IMR-90 (cell line): ENCODE results near the gene NR1I2. TPM values are rescaled to one million over a fixed set of nuclear protein-coding genes. Genes with fewer than 3 reads are reported as not detected.

Source experiments
- ATAC-seq: fragments of 200-7000 bp; cut with Tn5 transposase; 2 replicates; pipeline ENCODE4 v1.9.1; 2020; ENCODE audit warnings: low read depth, mild to moderate bottlenecking, moderate library complexity
- BruUV-seq: library from RNA; stranded (reverse); fragments of 400-500 nt; replicated peaks from 2 replicates; lab custom pipeline; 2021; lab: Mats Ljungman, UMichigan
- CTCF ChIA-PET: fragments of 300-600 bp; formaldehyde crosslinking; extraction: SDS; loops from one replicate; lab custom pipeline; 2021; ENCODE audit warnings: antibody characterized with exemption; lab: Yijun Ruan, JAX
- POLR2A ChIA-PET: fragments of 300-600 bp; sonication (Branson Sonifier 250); formaldehyde crosslinking; loops from one replicate; lab custom pipeline; 2022; ENCODE audit warnings: antibody characterized with exemption; ENCODE audit not compliant: unreplicated experiment; lab: Charles Lee
- DNase-seq: peaks from one replicate; pipeline ENCODE4 v3.0.0; 2013
- H2AFZ ChIP-seq: replicated peaks from 2 replicates; pipeline ENCODE3; 2013; ENCODE audit warnings: low read length, mild to moderate bottlenecking; ENCODE audit not compliant: poor library complexity
- H2AK5ac ChIP-seq: 2 replicates; pipeline ENCODE4 v1.6.1; 2013; ENCODE audit warnings: low read depth, low read length, inconsistent platforms
- H2AK9ac ChIP-seq: replicated peaks from 2 replicates; pipeline ENCODE3; 2013; ENCODE audit warnings: mild to moderate bottlenecking, low read depth, low read length, moderate library complexity; ENCODE audit not compliant: poor library complexity
- H2BK120ac ChIP-seq: 2 replicates; pipeline ENCODE4 v1.6.1; 2013; ENCODE audit warnings: low read depth, low read length, inconsistent platforms
- H2BK15ac ChIP-seq: 3 replicates; pipeline ENCODE4 v1.6.1; 2013; ENCODE audit warnings: low read depth, low read length, inconsistent platforms
- H2BK20ac ChIP-seq: 2 replicates; pipeline ENCODE4 v1.6.1; 2013; ENCODE audit warnings: low read depth, mild to moderate bottlenecking, inconsistent platforms, low read length, moderate library complexity
- H2BK5ac ChIP-seq: 2 replicates; pipeline ENCODE4 v1.6.1; 2013; ENCODE audit warnings: mild to moderate bottlenecking, low read depth, low read length, inconsistent platforms; ENCODE audit not compliant: poor library complexity, severe bottlenecking
- H3K14ac ChIP-seq: replicated peaks from 2 replicates; pipeline ENCODE4 v1.6.1; 2013; ENCODE audit warnings: low read depth, low read length, inconsistent platforms
- H3K18ac ChIP-seq: 2 replicates; pipeline ENCODE4 v1.6.1; 2013; ENCODE audit warnings: low read depth, low read length, control low read depth
- H3K23ac ChIP-seq: 2 replicates; pipeline ENCODE4 v1.6.1; 2013; ENCODE audit warnings: low read depth, low read length, inconsistent platforms
- H3K27ac ChIP-seq: 2 replicates; pipeline ENCODE4 v1.5.1; 2013; ENCODE audit warnings: mild to moderate bottlenecking, control low read depth, low read length; ENCODE audit not compliant: insufficient read depth
- H3K27me3 ChIP-seq: 2 replicates; pipeline ENCODE4 v1.6.1; 2013; ENCODE audit warnings: low read length; ENCODE audit not compliant: control insufficient read depth, insufficient read depth
- H3K36me3 ChIP-seq: 2 replicates; pipeline ENCODE4 v1.6.1; 2013; ENCODE audit warnings: low read length, mixed read lengths; ENCODE audit not compliant: control insufficient read depth, insufficient read depth
- H3K4ac ChIP-seq: 2 replicates; pipeline ENCODE4 v1.6.1; 2013; ENCODE audit warnings: low read depth, low read length, inconsistent platforms
- H3K4me1 ChIP-seq: 2 replicates; pipeline ENCODE4 v1.6.1; 2013; ENCODE audit warnings: low read length, mixed read lengths; ENCODE audit not compliant: control insufficient read depth, insufficient read depth
- H3K4me2 ChIP-seq: 2 replicates; pipeline ENCODE4 v1.6.1; 2013; ENCODE audit warnings: low read depth, mild to moderate bottlenecking, control low read depth, low read length, moderate library complexity
- H3K4me3 ChIP-seq: 2 replicates; pipeline ENCODE4 v1.5.1; 2013; ENCODE audit warnings: low read depth, mild to moderate bottlenecking, control low read depth, low read length, moderate library complexity; ENCODE audit not compliant: insufficient read depth
- H3K56ac ChIP-seq: 2 replicates; pipeline ENCODE4 v1.6.1; 2013; ENCODE audit warnings: low read length, inconsistent platforms; ENCODE audit not compliant: insufficient read depth; ENCODE audit errors: extremely low read depth
- H3K79me1 ChIP-seq, 2 experiments: 2 replicates each; pipeline ENCODE4 v1.6.1; 2013; ENCODE audit warnings: low read length in 2 of 2, inconsistent platforms in 1 of 2, low read depth in 1 of 2
- H3K9ac ChIP-seq: 2 replicates; pipeline ENCODE4 v1.6.1; 2013; ENCODE audit warnings: low read depth, low read length, control low read depth
- H3K9me1 ChIP-seq: 2 replicates; pipeline ENCODE4 v1.6.1; 2013; ENCODE audit warnings: low read length, inconsistent platforms; ENCODE audit not compliant: insufficient read depth
- H3K9me3 ChIP-seq: 2 replicates; pipeline ENCODE4 v1.6.1; 2013; ENCODE audit warnings: low read length; ENCODE audit not compliant: control insufficient read depth, insufficient read depth
- H4K20me1 ChIP-seq: 2 replicates; pipeline ENCODE4 v1.6.1; 2013; ENCODE audit warnings: low read length, inconsistent platforms; ENCODE audit not compliant: insufficient read depth
- H4K5ac ChIP-seq: 2 replicates; pipeline ENCODE4 v1.6.1; 2013; ENCODE audit warnings: mild to moderate bottlenecking, low read depth, low read length, control low read depth
- H4K8ac ChIP-seq, 2 experiments: 2 replicates each; pipeline ENCODE4 v1.6.1; 2013; ENCODE audit warnings: low read depth in 2 of 2, low read length in 2 of 2, control low read depth in 1 of 2, inconsistent platforms in 1 of 2
- H4K91ac ChIP-seq: 2 replicates; pipeline ENCODE4 v1.6.1; 2013; ENCODE audit warnings: low read depth, low read length, inconsistent platforms; ENCODE audit not compliant: insufficient read depth
- BHLHE40 ChIP-seq: fragments of 150-350 bp; IDR thresholded peaks from 2 replicates; pipeline ENCODE4 v1.6.1; 2016; ENCODE audit warnings: mild to moderate bottlenecking, low read depth, low read length
- CEBPB ChIP-seq: IDR thresholded peaks from 2 replicates; pipeline ENCODE4 v1.6.1; 2012; ENCODE audit warnings: low read depth, low read length, improper control_type of control experiment
- CHD1 ChIP-seq: IDR thresholded peaks from 2 replicates; pipeline ENCODE4 v1.6.1; 2012; ENCODE audit warnings: low read depth, low read length, improper control_type of control experiment
- FOS ChIP-seq: fragments of 150-350 bp; IDR thresholded peaks from 2 replicates; pipeline ENCODE4 v1.6.1; 2016; ENCODE audit warnings: low read depth, low read length
- MAFK ChIP-seq: IDR thresholded peaks from 2 replicates; pipeline ENCODE4 v1.6.1; 2012; ENCODE audit warnings: low read depth, low read length, improper control_type of control experiment
- MAZ ChIP-seq: IDR thresholded peaks from 2 replicates; pipeline ENCODE4 v1.6.1; 2012; ENCODE audit warnings: low read depth, mild to moderate bottlenecking, low read length, improper control_type of control experiment, moderate library complexity, borderline replicate concordance
- MXI1 ChIP-seq: IDR thresholded peaks from 2 replicates; pipeline ENCODE4 v1.6.1; 2012; ENCODE audit warnings: low read depth, mild to moderate bottlenecking, low read length, moderate library complexity, borderline replicate concordance
- NFE2L2 ChIP-seq: fragments of 150-350 bp; IDR thresholded peaks from 2 replicates; pipeline ENCODE4 v1.6.1; 2016; ENCODE audit warnings: low read depth, mild to moderate bottlenecking, low read length
- POLR2A ChIP-seq: IDR thresholded peaks from 2 replicates; pipeline ENCODE4 v1.6.1; 2012; ENCODE audit warnings: mild to moderate bottlenecking, low read depth, low read length
- RAD21 ChIP-seq: IDR thresholded peaks from 2 replicates; pipeline ENCODE4 v1.6.1; 2012; ENCODE audit warnings: low read length, improper control_type of control experiment
- RCOR1 ChIP-seq: IDR thresholded peaks from 2 replicates; pipeline ENCODE4 v1.6.1; 2012; ENCODE audit warnings: mild to moderate bottlenecking, low read length, improper control_type of control experiment; ENCODE audit not compliant: insufficient replicate concordance
- RFX5 ChIP-seq: IDR thresholded peaks from 2 replicates; pipeline ENCODE4 v1.8.0; 2012; ENCODE audit warnings: low read depth, mild to moderate bottlenecking, low read length, moderate library complexity
- SMC3 ChIP-seq: fragments of 150-350 bp; IDR thresholded peaks from 2 replicates; pipeline ENCODE4 v1.6.1; 2016; ENCODE audit warnings: low read depth, mild to moderate bottlenecking, antibody characterized with exemption, low read length, moderate library complexity
- WGBS, 2 experiments: methylation state at CpG; one replicate each; pipeline versions ENCODE4 v1.1.5 to v1.1.7; 2013; ENCODE audit warnings: missing lambda C conversion rate in 2 of 2; ENCODE audit not compliant: insufficient read length in 1 of 2; ENCODE audit errors: extremely low coverage in 2 of 2; 5-methylcytosine and 5-hydroxymethylcytosine counted together
- dilution Hi-C: fragments of 300-500 bp; cut with HindIII; formaldehyde crosslinking; loops from one replicate; pipeline ENCODE4 v1.14.3; 2018; ENCODE audit warnings: low sequenced_read_pairs; ENCODE audit not compliant: unreplicated experiment
- in situ Hi-C: fragments of 300-500 bp; cut with MboI; formaldehyde crosslinking; loops from 3 replicates; pipeline ENCODE4 v1.14.3; 2019; ENCODE audit warnings: low sequenced_read_pairs, inconsistent platforms, mixed read lengths
- intact Hi-C: fragments of 100-400 bp; cut with micrococcal nuclease; formaldehyde crosslinking; loops from 2 replicates; pipeline ENCODE4 v1.10.0; 2022
- polyA plus RNA-seq, 3 experiments: library from polyadenylated mRNA; depleted of rRNA; stranded (reverse); fragments of >200 nt; gene quantifications; 2 replicates each; pipeline ENCODE4 v1.2.3, GENCODE V29; 2012; ENCODE audit warnings: low replicate concordance in 1 of 3
- total RNA-seq: library from RNA; depleted of rRNA; stranded (reverse); fragments of >200 nt; gene quantifications from 2 replicates; pipeline ENCODE4 v1.2.3, GENCODE V29; 2012
- TF ChIP-seq, protein P1 (sequence below): conservative IDR thresholded peaks from 2 replicates; pipeline ENCODE4 v1.5.1; 2012; ENCODE audit warnings: mild to moderate bottlenecking, low read depth, low read length, improper control_type of control experiment
- TF ChIP-seq, protein P2 (sequence below): fragments of 150-350 bp; IDR thresholded peaks from 2 replicates; pipeline ENCODE4 v1.6.1; 2016; ENCODE audit warnings: low read depth, mild to moderate bottlenecking, low read length, moderate library complexity, borderline replicate concordance
- TF ChIP-seq, protein P3 (sequence below): fragments of 150-350 bp; IDR thresholded peaks from 2 replicates; pipeline ENCODE4 v1.6.1; 2017; ENCODE audit warnings: mild to moderate bottlenecking, antibody characterized with exemption, low read length, low read depth

NR1I2 gene
- total and polyA plus RNA-seq, 2 of the 4 experiments (the other 2 are of a cell fraction) = not detected

DNA sequence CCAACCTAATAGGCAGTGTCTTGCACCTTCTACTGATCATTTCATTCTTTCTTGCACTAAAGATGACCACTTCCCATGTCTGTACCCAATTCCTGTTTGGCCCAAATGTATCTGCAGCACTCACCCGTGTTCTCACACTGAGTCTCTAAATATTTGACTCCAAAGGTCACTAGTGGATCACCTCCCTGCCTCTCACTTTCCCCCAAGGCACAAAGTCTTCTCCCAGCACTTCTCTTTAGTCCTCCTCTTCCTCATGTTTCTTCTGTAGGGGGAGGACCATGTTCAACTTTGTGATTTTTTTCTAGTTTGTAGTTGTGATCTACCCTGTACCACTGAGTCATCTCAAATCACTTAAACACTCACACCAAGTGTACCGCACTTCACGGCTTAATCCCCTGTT, 13.9 kb downstream of the NR1I2 start:
- Histone ChIP-seq H3K4me2 (no peak overlapping the region), H2BK15ac (no peak overlapping the region), H3K56ac (no peak overlapping the region), H2BK20ac (no peak overlapping the region), H2BK5ac (no peak overlapping the region), H3K27ac (no peak overlapping the region), H3K18ac (no peak overlapping the region), H2AFZ (no peak overlapping the region), H4K20me1 (no peaks in the 10 kb centered on the region), H3K14ac (no peak overlapping the region), H3K9me3 (no peaks in the 10 kb centered on the region), H3K23ac (no peak overlapping the region), H4K8ac (no peak overlapping the region), H2AK5ac (no peak overlapping the region), H3K27me3 (peaks cover 17% of the 10 kb centered on the region), H3K4me1 (0 out of 2 replicates have a peak, but pooled peaks cover 2% of the 10 kb centered on the region), H4K91ac (no peak overlapping the region), H3K36me3 (no peaks in the 10 kb centered on the region), H2BK120ac (no peak overlapping the region), H3K4me3 (no peak overlapping the region), H3K9ac (no peak overlapping the region), H3K4ac (no peak overlapping the region), H4K5ac (no peak overlapping the region), H3K79me1 (no peaks in the 10 kb centered on the region), H2AK9ac (no peak overlapping the region), H3K9me1 (no peaks in the 10 kb centered on the region)
- intact Hi-C loops (no loop called here), in situ Hi-C loops (no loop called here), dilution Hi-C loops (no loop called here)
- CTCF ChIA-PET = no interaction called here
- POLR2A ChIA-PET = no interaction called here
- DNase-seq (no peak), ATAC-seq (no peak)
- no TSS peak for BruUV-seq
- WGBS, 2 experiments = 67% methylated on average over 3 of the region's 3 CpGs; no CpG with 5 or more reads in 1 of the 2 experiments
- TF ChIP-seq NFE2L2 (no peak), FOS (no peak), RCOR1 (no peak), RAD21 (no peak), RFX5 (no peak), CHD1 (no peak), MAFK (no peak), POLR2A (no peak), CEBPB (no peak), BHLHE40 (no peak), MXI1 (no peak), MAZ (no peak), SMC3 (no peak)
- TF ChIP-seq, protein P1, sequence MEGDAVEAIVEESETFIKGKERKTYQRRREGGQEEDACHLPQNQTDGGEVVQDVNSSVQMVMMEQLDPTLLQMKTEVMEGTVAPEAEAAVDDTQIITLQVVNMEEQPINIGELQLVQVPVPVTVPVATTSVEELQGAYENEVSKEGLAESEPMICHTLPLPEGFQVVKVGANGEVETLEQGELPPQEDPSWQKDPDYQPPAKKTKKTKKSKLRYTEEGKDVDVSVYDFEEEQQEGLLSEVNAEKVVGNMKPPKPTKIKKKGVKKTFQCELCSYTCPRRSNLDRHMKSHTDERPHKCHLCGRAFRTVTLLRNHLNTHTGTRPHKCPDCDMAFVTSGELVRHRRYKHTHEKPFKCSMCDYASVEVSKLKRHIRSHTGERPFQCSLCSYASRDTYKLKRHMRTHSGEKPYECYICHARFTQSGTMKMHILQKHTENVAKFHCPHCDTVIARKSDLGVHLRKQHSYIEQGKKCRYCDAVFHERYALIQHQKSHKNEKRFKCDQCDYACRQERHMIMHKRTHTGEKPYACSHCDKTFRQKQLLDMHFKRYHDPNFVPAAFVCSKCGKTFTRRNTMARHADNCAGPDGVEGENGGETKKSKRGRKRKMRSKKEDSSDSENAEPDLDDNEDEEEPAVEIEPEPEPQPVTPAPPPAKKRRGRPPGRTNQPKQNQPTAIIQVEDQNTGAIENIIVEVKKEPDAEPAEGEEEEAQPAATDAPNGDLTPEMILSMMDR = no peak
- TF ChIP-seq, protein P2, sequence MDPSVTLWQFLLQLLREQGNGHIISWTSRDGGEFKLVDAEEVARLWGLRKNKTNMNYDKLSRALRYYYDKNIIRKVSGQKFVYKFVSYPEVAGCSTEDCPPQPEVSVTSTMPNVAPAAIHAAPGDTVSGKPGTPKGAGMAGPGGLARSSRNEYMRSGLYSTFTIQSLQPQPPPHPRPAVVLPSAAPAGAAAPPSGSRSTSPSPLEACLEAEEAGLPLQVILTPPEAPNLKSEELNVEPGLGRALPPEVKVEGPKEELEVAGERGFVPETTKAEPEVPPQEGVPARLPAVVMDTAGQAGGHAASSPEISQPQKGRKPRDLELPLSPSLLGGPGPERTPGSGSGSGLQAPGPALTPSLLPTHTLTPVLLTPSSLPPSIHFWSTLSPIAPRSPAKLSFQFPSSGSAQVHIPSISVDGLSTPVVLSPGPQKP = no peak
- TF ChIP-seq, protein P3, sequence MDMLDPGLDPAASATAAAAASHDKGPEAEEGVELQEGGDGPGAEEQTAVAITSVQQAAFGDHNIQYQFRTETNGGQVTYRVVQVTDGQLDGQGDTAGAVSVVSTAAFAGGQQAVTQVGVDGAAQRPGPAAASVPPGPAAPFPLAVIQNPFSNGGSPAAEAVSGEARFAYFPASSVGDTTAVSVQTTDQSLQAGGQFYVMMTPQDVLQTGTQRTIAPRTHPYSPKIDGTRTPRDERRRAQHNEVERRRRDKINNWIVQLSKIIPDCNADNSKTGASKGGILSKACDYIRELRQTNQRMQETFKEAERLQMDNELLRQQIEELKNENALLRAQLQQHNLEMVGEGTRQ = no peak
